Hematopoietic multipotent progenitor cell (in vitro differentiated cells): Measurements from ENCODE around the gene PDZK1IP1. TPM values are rescaled to one million over a fixed set of nuclear protein-coding genes. Genes with fewer than 3 reads are reported as not detected.

Experiments
- DNase-seq, 3 donors: peaks; one replicate each; pipeline ENCODE4 v3.0.0-alpha.2; 2011 to 2015; ENCODE audit warnings: low read depth in 2 of 3, low spot score in 2 of 3
- total RNA-seq: library from RNA; depleted of rRNA; stranded (reverse); fragments of >200 nt; gene quantifications from one replicate; pipeline ENCODE4 v1.2.3, GENCODE V29; 2012

The PDZK1IP1 gene
- total RNA-seq, 1 donor: 1.9 TPM

- DNase-seq: no peak
These were observed 35.0 kb upstream of the PDZK1IP1 start for GRCh38 chr1:47224676-47225399.

GRCh38 chr1:47223921-47224675 lies 34.3 kb upstream of the PDZK1IP1 start:
- DNase-seq: no peak

GRCh38 chr1:47223174-47223920 lies 33.5 kb upstream of the PDZK1IP1 start:
- DNase-seq: no peak

- DNase-seq: no peak
These were observed 32.6 kb upstream of the PDZK1IP1 start for GRCh38 chr1:47222476-47222875.

GRCh38 chr1:47219590-47220220 lies 29.9 kb upstream of the PDZK1IP1 start:
- no peak for DNase-seq

- DNase-seq: no peak
These were observed 29.2 kb upstream of the PDZK1IP1 start for GRCh38 chr1:47219001-47219400.

- no peak for DNase-seq
These were observed 26.6 kb upstream of the PDZK1IP1 start for GRCh38 chr1:47216278-47217059.

GRCh38 chr1:47215713-47216112 lies 25.9 kb upstream of the PDZK1IP1 start:
- DNase-seq: no peak

- no peak for DNase-seq
These were observed 24.7 kb upstream of the PDZK1IP1 start for GRCh38 chr1:47214549-47214948.

GRCh38 chr1:47213230-47213963 lies 23.6 kb upstream of the PDZK1IP1 start:
- no peak for DNase-seq

GRCh38 chr1:47212636-47213229 lies 22.9 kb upstream of the PDZK1IP1 start:
- no peak for DNase-seq

- peak in 2 of 3 donors; percentile 59 to 73 for DNase-seq
These were observed 22.0 kb upstream of the PDZK1IP1 start for GRCh38 chr1:47211796-47212269.

- no peak for DNase-seq
These were observed 20.8 kb upstream of the PDZK1IP1 start for GRCh38 chr1:47210666-47211065.

GRCh38 chr1:47209725-47210325 lies 20.0 kb upstream of the PDZK1IP1 start:
- DNase-seq: no peak

GRCh38 chr1:47209091-47209490 lies 19.3 kb upstream of the PDZK1IP1 start:
- DNase-seq: no peak

- DNase-seq: no peak
These were observed 18.6 kb upstream of the PDZK1IP1 start for GRCh38 chr1:47208374-47208850.

- no peak for DNase-seq
These were observed 18.1 kb upstream of the PDZK1IP1 start for GRCh38 chr1:47207803-47208373.

GRCh38 chr1:47205918-47206317 lies 16.1 kb upstream of the PDZK1IP1 start:
- DNase-seq: no peak
